BLaER1 treated with 17β-estradiol and CSF1 and Interleukin-3, amounts not matched to agents 10 nM and 100 nM (cell line): ENCODE results near the gene SPATA33.
A peak's percentile ranks its signal among the peaks of the same experiment; 100 is the strongest.
"Not testable (repeated sequence)": the region's sequence is repeated elsewhere in the genome, so short reads cannot be mapped to it uniquely, and the experiment has no call there.

Experiments
- H3K27ac ChIP-seq, 11 experiments: shearing (Covaris generic); formaldehyde crosslinking; 2 replicates each; pipeline ENCODE4 v1.8.1; 2022
- H3K27me3 ChIP-seq, 11 experiments: shearing (Covaris generic); formaldehyde crosslinking; 2 replicates each; pipeline ENCODE4 v1.8.1; 2022
- H3K36me3 ChIP-seq, 11 experiments: shearing (Covaris generic); formaldehyde crosslinking; 2 replicates each; pipeline ENCODE4 v1.8.1; 2022
- H3K4me1 ChIP-seq, 10 experiments: shearing (Covaris generic); formaldehyde crosslinking; 2 replicates each; pipeline ENCODE4 v1.8.1; 2022
- H3K4me2 ChIP-seq, 11 experiments: shearing (Covaris generic); formaldehyde crosslinking; 2 replicates each; pipeline ENCODE4 v1.8.1; 2022
- H3K4me3 ChIP-seq, 10 experiments: shearing (Covaris generic); formaldehyde crosslinking; 2 replicates each; pipeline ENCODE4 v1.8.1; 2022
- H3K9ac ChIP-seq, 11 experiments: shearing (Covaris generic); formaldehyde crosslinking; 2 replicates each; pipeline ENCODE4 v1.8.1; 2022
- H3K9me3 ChIP-seq, 11 experiments: shearing (Covaris generic); formaldehyde crosslinking; replicated peaks in 1 of 11; 2 replicates each; pipeline ENCODE4 v1.8.1; 2022
- H4K20me1 ChIP-seq, 11 experiments: shearing (Covaris generic); formaldehyde crosslinking; 2 replicates each; pipeline ENCODE4 v1.8.1; 2022
- Cebpa-rat ChIP-seq, 11 experiments: shearing (Covaris generic); IDR thresholded peaks; 2 replicates each; pipeline ENCODE4 v1.8.1; 2022

Gene SPATA33

GRCh38 chr16:89695875-89696669, 38.4 kb downstream of the SPATA33 start:
- H3K4me3 ChIP-seq, result no peak overlapping the region; a peak in 2 of 20 replicates
- H4K20me1 ChIP-seq, result peaks cover 43 to 96% (median 86%) of the 10 kb centered on the region in 11 experiments; a peak in 21 of 22 replicates
- peaks cover 30 to 88% (median 75%) of the 10 kb centered on the region in 10 experiments for H3K4me1 ChIP-seq
- peak overlapping the region in 4 of 11 experiments; percentile 16 to 55 (median 39); a peak in 6 of 22 replicates for H3K27ac ChIP-seq
- no peaks in the 10 kb centered on the region for H3K27me3 ChIP-seq
- TF ChIP-seq Cebpa-rat (IDR thresholded peaks at IDR 0.05), result no peak
- H3K9me3 ChIP-seq, result no peaks in the 10 kb centered on the region
- peak overlapping the region in 9 of 11 experiments; percentile 4 to 63 (median 51); a peak in 14 of 22 replicates for H3K9ac ChIP-seq
- H3K4me2 ChIP-seq, result peak overlapping the region; percentile 56 to 91 (median 82)
- H3K36me3 ChIP-seq, result peaks cover 47 to 77% (median 62%) of the 10 kb centered on the region in 11 experiments

- peaks cover 43 to 90% (median 80%) of the 10 kb centered on the region in 11 experiments; a peak in 21 of 22 replicates for H4K20me1 ChIP-seq
- H3K27ac ChIP-seq, result peak overlapping the region in 7 of 11 experiments; percentile 4 to 55 (median 19); a peak in 6 of 22 replicates
- H3K9me3 ChIP-seq, result no peaks in the 10 kb centered on the region
- peaks cover 41 to 71% (median 56%) of the 10 kb centered on the region in 11 experiments for H3K36me3 ChIP-seq
- no peak overlapping the region; a peak in 2 of 20 replicates for H3K4me3 ChIP-seq
- H3K27me3 ChIP-seq, result no peaks in the 10 kb centered on the region
- peaks cover 30 to 82% (median 68%) of the 10 kb centered on the region in 10 experiments for H3K4me1 ChIP-seq
- no peak for TF ChIP-seq Cebpa-rat (IDR thresholded peaks at IDR 0.05)
- H3K9ac ChIP-seq, result peak overlapping the region in 9 of 11 experiments; percentile 4 to 63 (median 51); a peak in 14 of 22 replicates
- H3K4me2 ChIP-seq, result peak overlapping the region; percentile 56 to 91 (median 82)
Observed at GRCh38 chr16:89696670-89697128, 39.1 kb downstream of the SPATA33 start.

GRCh38 chr16:89697161-89697615, 39.6 kb downstream of the SPATA33 start:
- H3K27me3 ChIP-seq, result no peaks in the 10 kb centered on the region
- peaks cover 43 to 85% (median 75%) of the 10 kb centered on the region in 11 experiments; a peak in 21 of 22 replicates for H4K20me1 ChIP-seq
- H3K36me3 ChIP-seq, result peaks cover 36 to 66% (median 51%) of the 10 kb centered on the region in 11 experiments
- H3K27ac ChIP-seq, result peak overlapping the region in 7 of 11 experiments; percentile 4 to 55 (median 19); a peak in 3 of 22 replicates
- H3K4me2 ChIP-seq, result peak overlapping the region; percentile 56 to 91 (median 82); a peak in 20 of 22 replicates
- H3K9ac ChIP-seq, result peak overlapping the region in 6 of 11 experiments; percentile 38 to 63 (median 56); a peak in 10 of 22 replicates
- H3K9me3 ChIP-seq, result no peaks in the 10 kb centered on the region
- no peak overlapping the region for H3K4me3 ChIP-seq
- no peak for TF ChIP-seq Cebpa-rat (IDR thresholded peaks at IDR 0.05)
- H3K4me1 ChIP-seq, result peaks cover 30 to 79% (median 65%) of the 10 kb centered on the region in 10 experiments

DNA sequence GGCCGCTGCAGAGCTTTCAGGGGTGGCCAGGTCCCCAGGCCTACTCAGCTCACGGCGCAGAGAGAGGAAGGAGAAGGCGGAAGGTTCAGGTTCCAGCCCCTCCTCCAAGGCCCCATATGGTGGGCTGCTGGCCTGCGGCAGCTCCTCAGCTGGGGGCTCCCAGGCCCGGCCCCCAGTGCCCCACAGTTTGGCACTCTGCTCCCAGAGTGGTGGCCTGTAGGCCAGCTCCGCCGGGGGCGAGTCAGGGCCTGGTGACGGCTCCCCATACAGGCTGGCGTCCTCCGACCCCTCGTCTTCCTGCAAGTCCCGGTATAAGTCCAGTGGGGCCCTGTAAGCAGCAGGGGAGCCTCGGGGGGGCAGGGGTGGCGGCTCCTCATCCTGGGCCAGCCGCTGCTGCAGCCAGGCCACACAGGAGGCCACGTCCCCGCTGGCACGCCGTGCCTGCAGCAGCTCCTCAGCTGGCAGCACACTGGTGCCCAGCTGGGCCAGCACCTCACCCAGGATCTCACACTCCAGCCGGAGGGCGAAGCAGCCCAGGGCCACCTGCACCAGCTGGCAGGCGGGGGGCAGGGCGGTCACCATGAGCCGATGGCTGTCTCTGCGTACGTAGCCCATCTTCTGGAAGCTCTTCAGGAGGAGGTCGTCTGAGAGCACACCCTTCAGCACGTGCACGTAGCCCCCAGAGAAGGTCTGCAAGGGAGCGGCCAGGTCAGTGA, 40.1 kb downstream of the SPATA33 start:
- Histone ChIP-seq H3K36me3 (peaks cover 31 to 60% (median 45%) of the 10 kb centered on the region in 11 experiments; a peak in 20 of 22 replicates), H3K4me1 (peaks cover 30 to 78% (median 67%) of the 10 kb centered on the region in 10 experiments), H3K9me3 (no peaks in the 10 kb centered on the region), H3K27ac (no peak overlapping the region; a peak in 1 of 22 replicates), H3K9ac (peak overlapping the region in 2 of 11 experiments; percentile 45 to 55; a peak in 3 of 22 replicates), H3K4me3 (no peak overlapping the region), H3K4me2 (peak overlapping the region in 4 of 11 experiments; percentile 83 to 91 (median 88); a peak in 6 of 22 replicates), H4K20me1 (peaks cover 43 to 81% (median 73%) of the 10 kb centered on the region in 11 experiments; a peak in 21 of 22 replicates), H3K27me3 (no peaks in the 10 kb centered on the region)
- TF ChIP-seq Cebpa-rat (IDR thresholded peaks at IDR 0.05), result no peak

DNA sequence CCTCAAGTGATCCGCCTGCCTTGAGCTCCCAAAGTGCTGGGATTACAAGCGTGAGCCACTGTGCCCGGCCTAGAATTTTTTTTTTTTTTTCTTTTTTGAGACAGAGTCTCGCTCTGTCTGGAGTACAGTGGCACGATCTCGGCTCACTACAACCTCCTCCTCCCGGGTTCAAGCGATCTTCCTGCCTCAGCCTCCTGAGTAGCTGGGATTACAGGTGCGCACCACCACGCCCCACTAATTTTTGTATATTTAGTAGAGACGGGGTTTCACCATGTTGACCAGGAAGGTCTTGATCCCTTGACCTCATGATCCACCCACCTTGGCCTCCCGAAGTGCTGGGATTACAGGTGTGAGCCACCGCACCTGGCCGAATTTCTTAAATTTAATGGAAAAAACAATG, 41.1 kb downstream of the SPATA33 start:
- not testable (repeated sequence) for H3K4me2 ChIP-seq, H3K9me3 ChIP-seq

GRCh38 chr16:89699629-89700099, 42.0 kb downstream of the SPATA33 start:
- Histone ChIP-seq H3K4me3 (peak overlapping the region in 9 of 10 experiments; percentile 22 to 77 (median 74); a peak in 11 of 20 replicates), H3K4me1 (peaks cover 30 to 60% (median 50%) of the 10 kb centered on the region in 10 experiments), H3K4me2 (peak overlapping the region; percentile 100), H4K20me1 (peaks cover 43 to 63% (median 59%) of the 10 kb centered on the region in 11 experiments; a peak in 21 of 22 replicates), H3K36me3 (peaks cover 13 to 42% (median 27%) of the 10 kb centered on the region in 11 experiments; a peak in 20 of 22 replicates), H3K27ac (peak overlapping the region in 3 of 11 experiments; percentile 70 to 73 (median 72); a peak in 3 of 22 replicates), H3K9ac (peak overlapping the region in 7 of 11 experiments; percentile 30 to 84 (median 81); a peak in 9 of 22 replicates)
- not testable (repeated sequence) for H3K27me3 ChIP-seq, H3K9me3 ChIP-seq

More for the DNA sequence above, 41.1 kb downstream of the SPATA33 start:
- not testable (repeated sequence) for H3K9ac ChIP-seq, H3K27ac ChIP-seq, H3K27me3 ChIP-seq, H3K4me3 ChIP-seq
- H4K20me1 ChIP-seq, result peaks cover 43 to 73% (median 66%) of the 10 kb centered on the region in 11 experiments; a peak in 21 of 22 replicates
- H3K36me3 ChIP-seq, result peaks cover 23 to 51% (median 36%) of the 10 kb centered on the region in 11 experiments; a peak in 20 of 22 replicates
- H3K4me1 ChIP-seq, result peaks cover 30 to 68% (median 58%) of the 10 kb centered on the region in 10 experiments

- H4K20me1 ChIP-seq, result peaks cover 43 to 58% (median 55%) of the 10 kb centered on the region in 11 experiments; a peak in 21 of 22 replicates
- H3K4me3 ChIP-seq, result peak overlapping the region; percentile 67 to 80 (median 74)
- no peaks in the 10 kb centered on the region for H3K27me3 ChIP-seq
- peaks cover 8 to 37% (median 22%) of the 10 kb centered on the region in 11 experiments; a peak in 20 of 22 replicates for H3K36me3 ChIP-seq
- H3K4me2 ChIP-seq, result peak overlapping the region; percentile 100
- no peak for TF ChIP-seq Cebpa-rat (IDR thresholded peaks at IDR 0.05)
- peaks cover 30 to 55% (median 47%) of the 10 kb centered on the region in 10 experiments for H3K4me1 ChIP-seq
- peak overlapping the region; percentile 72 to 86 (median 80); a peak in 21 of 22 replicates for H3K9ac ChIP-seq
- peak overlapping the region; percentile 13 to 77 (median 72); a peak in 20 of 22 replicates for H3K27ac ChIP-seq
- H3K9me3 ChIP-seq, result no peaks in the 10 kb centered on the region
Observed at GRCh38 chr16:89700100-89700648, 42.5 kb downstream of the SPATA33 start.
